ENCODE measurements around the gene EXOC4. TPM values are rescaled to one million over a fixed set of nuclear protein-coding genes. Genes with fewer than 3 reads are reported as not detected.

EXOC4 gene
- total and polyA plus RNA-seq, 2 of the 13 experiments (the other 11 are each of a cell fraction or from before 2014, with no cell fraction given) = 22.5 to 39.0 TPM

- no peaks in the 10 kb centered on the region for H3K27me3 ChIP-seq (ENCODE audit: control insufficient read depth in 1 of 2, insufficient read depth in 2 of 2, low read length in 2 of 2)
- ATAC-seq (no peak), FAIRE-seq (no peak), DNase-seq (ENCODE audit: low spot score) (no peak)
- intact Hi-C loops (cut with micrococcal nuclease; ENCODE audit: unreplicated experiment) (no loop called here), in situ Hi-C loops (cut with HindIII; ENCODE audit: extremely low pct_ligation_motif_present, low pct_unique_long_range_greater_than_20kb) (no loop called here)
- no peaks in the 10 kb centered on the region for H3K36me3 ChIP-seq (replicated peaks in 1 of 2; ENCODE audit: control insufficient read depth in 1 of 2, insufficient read depth in 2 of 2, low read length in 2 of 2)
- H3K27ac ChIP-seq (ENCODE audit: extremely low read length, insufficient read depth, low read length) = no peak overlapping the region
- POLR2A ChIA-PET = no interaction called here
- H3K79me2 ChIP-seq (ENCODE audit: insufficient read depth, low read length) = no peaks in the 10 kb centered on the region
- BruUV-seq (replicated peaks) = no TSS peak
- TF ChIP-seq ZNF207 (IDR thresholded peaks at IDR 0.05; ENCODE audit: borderline replicate concordance) (no peak), ZMYM4 (CRISPR knock-in tag; IDR thresholded peaks at IDR 0.05) (no peak), PLRG1 (conservative IDR thresholded peaks at IDR 0.05) (no peak), ONECUT2 (CRISPR knock-in tag; IDR thresholded peaks at IDR 0.05) (no peak), JUNB (CRISPR knock-in tag; IDR thresholded peaks at IDR 0.05; ENCODE audit: borderline replicate concordance) (no peak), IRF2 (CRISPR knock-in tag; IDR thresholded peaks at IDR 0.05) (no peak), ZSCAN30 (CRISPR knock-in tag; IDR thresholded peaks at IDR 0.05) (no peak), ZNF33A (CRISPR knock-in tag; IDR thresholded peaks at IDR 0.05; ENCODE audit: borderline replicate concordance) (no peak)
- TF ChIP-seq, protein P1, sequence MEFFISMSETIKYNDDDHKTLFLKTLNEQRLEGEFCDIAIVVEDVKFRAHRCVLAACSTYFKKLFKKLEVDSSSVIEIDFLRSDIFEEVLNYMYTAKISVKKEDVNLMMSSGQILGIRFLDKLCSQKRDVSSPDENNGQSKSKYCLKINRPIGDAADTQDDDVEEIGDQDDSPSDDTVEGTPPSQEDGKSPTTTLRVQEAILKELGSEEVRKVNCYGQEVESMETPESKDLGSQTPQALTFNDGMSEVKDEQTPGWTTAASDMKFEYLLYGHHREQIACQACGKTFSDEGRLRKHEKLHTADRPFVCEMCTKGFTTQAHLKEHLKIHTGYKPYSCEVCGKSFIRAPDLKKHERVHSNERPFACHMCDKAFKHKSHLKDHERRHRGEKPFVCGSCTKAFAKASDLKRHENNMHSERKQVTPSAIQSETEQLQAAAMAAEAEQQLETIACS (CRISPR knock-in tag; IDR thresholded peaks at IDR 0.05) = no peak
- WGBS (ENCODE audit: low lambda C conversion rate) = 14% methylated on average over 4 of the region's 4 CpGs
- no peak overlapping the region for H3K9ac ChIP-seq (ENCODE audit: insufficient read depth, low read depth, low read length)
- no peaks in the 10 kb centered on the region for H4K20me1 ChIP-seq (ENCODE audit: insufficient read depth, low read length)
- no peaks in the 10 kb centered on the region for H3K4me1 ChIP-seq (ENCODE audit: insufficient read depth, low read length)
- H3K4me3 ChIP-seq (replicated peaks in 1 of 3; ENCODE audit: insufficient read depth in 1 of 3, low read depth in 2 of 3, low read length in 3 of 3) = no peak overlapping the region
- H3K4me2 ChIP-seq (ENCODE audit: low read depth, low read length) = no peak overlapping the region
- CTCF ChIA-PET (ENCODE audit: low intra/inter-chr PET ratio, low total read pairs) = no interaction called here
- H3K9me3 ChIP-seq (ENCODE audit: low read length) = no peaks in the 10 kb centered on the region
- H2AFZ ChIP-seq (ENCODE audit: low read length) = no peak overlapping the region
Observed at GRCh38 chr7:134114992-134115391, 862.1 kb downstream of the EXOC4 start.

Small RNA genes within 50 kb of the gene (microRNA-seq; reads per million reads assigned to microRNA genes)
- not detected for gene MIR6133

Small RNA genes within 50 kb of the gene (small RNA-seq; reads per million reads assigned to genes)
- gene MIR6133 (ENCODE audit: insufficient read depth in 2 of 3, insufficient read length in 3 of 3, low read depth in 2 of 3, low replicate concordance in 1 of 3) = 0 reads per million in 3 experiments

Other genes starting within 250 kb of the EXOC4 start
- gene CHCHD3, start 171.0 kb upstream of the EXOC4 start, total RNA-seq (2016; rRNA removed; fragmentation: Illumina TruSeq; extraction: Trizol) = 86.8 and 113 TPM in 2 replicates
- gene CHCHD3, start 171.0 kb upstream of the EXOC4 start, polyA plus RNA-seq (2011; rRNA removed) = 27.1 and 32.7 TPM in 2 replicates

Measured in HepG2 (cell line).